GM12875 (cell line): ENCODE data around the gene NEUROD4.

Source experiments
- H3K4me3 ChIP-seq: one replicate; pipeline ENCODE4 v1.5.1; 2011; ENCODE audit warnings: low read depth, low read length, control low read depth
- TF ChIP-seq, protein P1 (sequence below): IDR thresholded peaks from 2 replicates; pipeline ENCODE4 v1.5.1; 2011; ENCODE audit warnings: low read depth, mild to moderate bottlenecking, control low read depth, inconsistent platforms, low read length, moderate library complexity, borderline replicate concordance; ENCODE audit not compliant: insufficient read depth

Gene NEUROD4

DNA sequence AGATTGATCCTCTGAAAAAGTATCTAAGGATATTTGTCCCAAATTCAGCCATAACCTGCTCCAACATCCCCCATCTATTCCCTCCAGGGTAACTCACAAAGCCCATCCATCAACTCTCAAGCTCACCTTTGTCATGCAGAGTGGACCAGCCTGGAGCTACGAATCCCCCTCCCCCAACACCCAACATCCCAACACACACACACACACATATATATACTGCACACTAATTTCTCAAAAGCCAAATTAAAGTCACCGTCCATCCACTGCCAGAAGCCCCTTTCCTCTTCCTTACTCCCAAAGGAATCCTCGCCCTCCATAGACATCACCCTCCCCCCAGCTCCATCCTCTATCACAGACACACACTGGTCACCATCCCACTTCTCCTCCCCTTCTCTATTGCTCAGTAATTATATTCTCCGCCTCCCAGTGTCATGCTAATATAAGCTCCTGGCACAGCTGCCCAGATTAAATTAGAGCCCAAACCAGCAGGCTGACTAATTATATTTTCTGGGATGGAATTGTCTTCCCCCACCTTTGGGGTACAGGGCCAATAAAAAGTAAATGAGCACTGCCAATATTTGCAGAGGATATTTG, 21.7 kb upstream of the NEUROD4 start:
- no peak overlapping the region for H3K4me3 ChIP-seq
- TF ChIP-seq, protein P1, sequence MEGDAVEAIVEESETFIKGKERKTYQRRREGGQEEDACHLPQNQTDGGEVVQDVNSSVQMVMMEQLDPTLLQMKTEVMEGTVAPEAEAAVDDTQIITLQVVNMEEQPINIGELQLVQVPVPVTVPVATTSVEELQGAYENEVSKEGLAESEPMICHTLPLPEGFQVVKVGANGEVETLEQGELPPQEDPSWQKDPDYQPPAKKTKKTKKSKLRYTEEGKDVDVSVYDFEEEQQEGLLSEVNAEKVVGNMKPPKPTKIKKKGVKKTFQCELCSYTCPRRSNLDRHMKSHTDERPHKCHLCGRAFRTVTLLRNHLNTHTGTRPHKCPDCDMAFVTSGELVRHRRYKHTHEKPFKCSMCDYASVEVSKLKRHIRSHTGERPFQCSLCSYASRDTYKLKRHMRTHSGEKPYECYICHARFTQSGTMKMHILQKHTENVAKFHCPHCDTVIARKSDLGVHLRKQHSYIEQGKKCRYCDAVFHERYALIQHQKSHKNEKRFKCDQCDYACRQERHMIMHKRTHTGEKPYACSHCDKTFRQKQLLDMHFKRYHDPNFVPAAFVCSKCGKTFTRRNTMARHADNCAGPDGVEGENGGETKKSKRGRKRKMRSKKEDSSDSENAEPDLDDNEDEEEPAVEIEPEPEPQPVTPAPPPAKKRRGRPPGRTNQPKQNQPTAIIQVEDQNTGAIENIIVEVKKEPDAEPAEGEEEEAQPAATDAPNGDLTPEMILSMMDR: no peak

DNA sequence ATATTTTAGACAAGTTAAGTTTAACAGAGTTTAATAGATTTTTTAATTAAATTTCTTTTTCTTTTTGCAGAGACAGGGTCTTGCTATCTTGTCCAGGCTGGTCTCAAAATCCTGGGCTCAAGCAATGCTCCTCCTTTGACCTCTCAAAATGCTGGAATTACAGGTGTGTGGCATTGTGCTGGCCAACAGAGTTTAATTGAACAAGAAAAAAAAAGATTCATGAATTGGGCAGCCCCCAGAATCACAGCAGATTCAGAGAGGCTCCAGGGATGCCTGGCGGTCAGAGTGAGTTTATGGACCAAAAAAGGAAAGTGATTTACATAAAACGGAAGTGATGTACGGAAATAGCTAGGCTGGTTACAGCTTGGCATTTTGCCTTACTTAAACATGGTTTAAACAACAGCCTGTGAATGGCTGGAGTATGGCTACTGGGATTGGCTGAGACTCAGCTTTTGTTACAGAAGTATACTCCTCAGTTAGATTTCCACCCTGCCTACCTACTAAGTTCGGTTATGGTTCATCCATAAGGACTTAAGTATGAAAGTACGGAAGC, 20.7 kb upstream of the NEUROD4 start:
- TF ChIP-seq, protein P1: no peak
- no peak overlapping the region for H3K4me3 ChIP-seq

DNA sequence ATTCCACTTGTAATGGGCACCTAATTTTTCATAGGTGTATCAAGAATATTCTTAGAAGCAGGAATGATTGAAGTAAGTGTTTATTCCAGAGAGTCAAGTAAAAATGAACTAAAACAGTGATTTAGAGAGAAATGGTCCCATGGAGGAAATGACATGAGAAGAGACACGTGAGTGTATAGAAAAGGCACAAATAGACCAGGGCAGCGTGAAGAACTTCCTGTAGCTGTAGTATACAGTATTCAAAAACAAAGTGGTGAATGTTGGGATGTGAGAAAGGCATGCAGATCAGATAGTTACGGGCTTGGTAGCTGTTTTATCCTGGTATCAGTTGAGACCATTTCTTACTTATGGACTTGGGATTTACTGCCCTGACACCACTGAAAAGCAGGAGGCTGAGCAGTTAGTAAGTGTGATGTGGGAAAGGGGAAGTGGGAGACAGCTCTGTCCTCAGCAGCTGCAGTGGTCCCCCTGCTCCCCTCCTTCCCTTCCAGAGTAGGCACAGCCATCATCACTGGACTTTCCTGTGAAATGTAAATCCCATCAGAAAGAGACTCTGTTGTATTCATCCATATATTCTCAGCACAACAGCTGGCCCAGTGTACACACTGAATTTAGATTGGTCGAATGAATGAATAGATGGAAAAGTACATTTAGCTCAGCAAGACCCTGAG, 18.4 kb upstream of the NEUROD4 start:
- TF ChIP-seq, protein P1: no peak

DNA sequence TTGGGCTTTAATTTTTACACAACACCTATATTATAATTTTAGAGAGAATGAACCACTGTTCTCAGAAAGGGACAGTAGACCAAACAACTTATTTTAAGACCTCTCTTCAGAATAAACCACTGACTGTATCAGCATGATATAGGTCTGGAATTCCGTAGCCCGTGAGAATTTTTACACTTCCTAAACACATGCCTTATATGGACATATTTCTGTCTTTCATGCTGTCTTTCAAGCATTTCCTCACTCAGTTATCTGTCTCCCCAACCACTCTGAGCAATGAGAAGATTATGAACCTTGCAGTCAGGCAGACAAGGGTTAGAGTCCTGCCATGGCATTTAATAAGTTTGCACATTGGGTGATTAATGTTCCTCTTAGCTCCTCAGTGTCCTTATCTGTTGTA, 17.4 kb upstream of the NEUROD4 start:
- no peak overlapping the region for H3K4me3 ChIP-seq
- TF ChIP-seq, protein P1: no peak

More for the DNA sequence above, 18.4 kb upstream of the NEUROD4 start:
- no peak overlapping the region for H3K4me3 ChIP-seq

DNA sequence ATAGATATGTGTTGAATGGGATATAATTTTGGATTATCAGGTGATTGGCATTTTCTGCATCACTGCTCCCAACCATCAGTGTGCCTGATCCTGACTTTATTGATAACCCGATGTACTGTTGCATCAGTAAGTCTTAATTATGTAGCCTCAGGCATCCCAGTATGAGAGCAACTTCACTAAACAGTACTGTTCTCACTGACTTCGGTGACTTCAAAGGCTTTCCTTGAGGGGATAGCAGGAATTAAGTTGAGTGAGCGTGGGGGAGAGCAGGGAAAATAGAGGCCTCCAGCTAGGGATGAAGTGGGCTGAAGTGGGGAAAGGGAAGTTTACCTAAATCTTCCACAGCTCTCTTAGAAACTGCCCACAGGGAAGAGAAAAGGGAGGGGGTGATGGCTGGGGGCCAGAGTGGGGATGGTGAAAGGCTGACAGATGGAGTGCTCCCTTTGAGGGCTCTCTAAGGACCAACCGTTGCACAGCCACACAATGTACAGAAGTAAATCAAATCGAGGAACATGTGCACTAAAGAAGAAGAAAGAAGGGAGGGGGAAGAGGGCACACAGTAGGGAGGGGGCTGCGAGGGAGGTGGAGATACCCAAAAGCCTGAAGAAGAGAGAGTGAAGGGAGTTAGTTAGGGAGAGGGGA, 10.7 kb upstream of the NEUROD4 start:
- no peak overlapping the region for H3K4me3 ChIP-seq
- TF ChIP-seq, protein P1: no peak

DNA sequence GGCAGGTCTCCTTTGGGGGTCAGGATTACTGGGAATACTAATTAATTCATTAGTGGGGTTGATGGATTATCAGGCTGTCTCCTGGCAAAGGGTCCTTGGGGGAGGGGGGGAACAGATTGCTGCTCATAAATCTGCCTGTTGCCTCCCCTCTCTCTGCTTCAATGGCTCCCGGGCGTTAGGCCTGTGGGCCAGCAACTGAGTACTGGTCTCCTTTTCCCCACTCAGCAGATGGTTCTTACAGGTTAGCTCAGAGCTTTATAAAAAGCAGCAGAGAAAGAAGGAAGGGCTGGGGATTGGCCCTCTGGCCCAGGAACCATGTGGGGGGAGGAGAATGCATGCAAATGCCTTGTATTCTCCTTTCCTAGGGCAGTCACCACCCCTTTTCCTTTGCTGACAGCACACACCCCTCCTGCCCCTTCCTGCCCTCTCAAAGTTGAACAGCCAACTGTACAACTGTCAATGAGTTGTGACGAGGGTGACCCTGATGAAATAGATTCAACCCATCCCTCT, 2.3 kb upstream of the NEUROD4 start:
- H3K4me3 ChIP-seq: no peak overlapping the region
- TF ChIP-seq, protein P1: no peak
